HEK293 (cell line): ENCODE results near the gene RNASEH2A.

Source experiments
- CTCF ChIA-PET: fragments of 350-600 bp; formaldehyde crosslinking; extraction: SDS; loops from one replicate; lab custom pipeline; 2021; ENCODE audit warnings: antibody characterized with exemption; lab: Yijun Ruan, JAX
- POLR2A ChIA-PET: fragments of 300-600 bp; formaldehyde crosslinking; extraction: SDS; loops from one replicate; lab custom pipeline; 2020; ENCODE audit warnings: antibody characterized with exemption, inconsistent platforms; lab: Yijun Ruan, JAX
- H3K27ac ChIP-seq: fragments of 200-500 bp; sonication (Bioruptor generic); 2 replicates; pipeline ENCODE4 v1.5.1; 2014; ENCODE audit warnings: low read depth, low read length, control low read depth, inconsistent platforms; ENCODE audit errors: extremely low read depth
- H3K36me3 ChIP-seq, 2 experiments: fragments of 200-500 bp in 1 of 2; sonication (Bioruptor generic) in 1 of 2; 1 replicate in 1 of 2; 2 replicates in 1 of 2; pipeline ENCODE4 v1.5.1; 2014 to 2017; ENCODE audit warnings: inconsistent platforms in 2 of 2, low read length in 2 of 2; ENCODE audit not compliant: control insufficient read depth in 2 of 2, insufficient read depth in 1 of 2
- H3K4me1 ChIP-seq: fragments of 200-500 bp; sonication (Bioruptor generic); 2 replicates; pipeline ENCODE4 v1.5.1; 2014; ENCODE audit warnings: mild to moderate bottlenecking, low read length, inconsistent platforms; ENCODE audit not compliant: control insufficient read depth, insufficient read depth
- H3K4me3 ChIP-seq: 2 replicates; pipeline ENCODE4 v1.5.1; 2011; ENCODE audit warnings: low read depth, mild to moderate bottlenecking, control low read depth, low read length, moderate library complexity
- H3K9me3 ChIP-seq: fragments of 200-500 bp; sonication (Bioruptor generic); 2 replicates; pipeline ENCODE4 v1.5.1; 2014; ENCODE audit warnings: low read depth, low read length, inconsistent platforms; ENCODE audit not compliant: control insufficient read depth, insufficient read depth
- EGR2 ChIP-seq: fragments of 450-650 bp; formaldehyde crosslinking; IDR thresholded peaks from 2 replicates; pipeline ENCODE4 v1.5.1; 2016; ENCODE audit warnings: low read depth, missing biosample characterization, missing genetic modification characterization
- HIC1 ChIP-seq: fragments of 450-650 bp; formaldehyde crosslinking; IDR thresholded peaks from 2 replicates; pipeline ENCODE4 v1.5.1; 2016; ENCODE audit warnings: missing biosample characterization, missing genetic modification characterization
- SP2 ChIP-seq: fragments of 450-650 bp; formaldehyde crosslinking; IDR thresholded peaks from 2 replicates; pipeline ENCODE4 v1.5.1; 2016; ENCODE audit warnings: missing biosample characterization, missing genetic modification characterization
- ZBTB11 ChIP-seq: fragments of 450-650 bp; formaldehyde crosslinking; conservative IDR thresholded peaks from 2 replicates; pipeline ENCODE4 v1.5.1; 2016; ENCODE audit warnings: low read depth, missing biosample characterization, missing genetic modification characterization
- ZFHX2 ChIP-seq: fragments of 450-650 bp; formaldehyde crosslinking; conservative IDR thresholded peaks from 2 replicates; pipeline ENCODE4 v1.5.1; 2016; ENCODE audit warnings: missing biosample characterization, missing genetic modification characterization
- ZNF114 ChIP-seq: fragments of 450-650 bp; formaldehyde crosslinking; IDR thresholded peaks from 2 replicates; pipeline ENCODE4 v1.5.0; 2017; ENCODE audit warnings: missing biosample characterization, missing genetic modification characterization
- ZNF214 ChIP-seq: fragments of 450-650 bp; formaldehyde crosslinking; IDR thresholded peaks from 2 replicates; pipeline ENCODE4 v1.5.1; 2017; ENCODE audit warnings: missing biosample characterization, mild to moderate bottlenecking, missing genetic modification characterization, borderline replicate concordance
- ZNF324 ChIP-seq: fragments of 450-650 bp; formaldehyde crosslinking; IDR thresholded peaks from 2 replicates; pipeline ENCODE4 v1.5.1; 2016; ENCODE audit warnings: missing biosample characterization, missing genetic modification characterization
- ZNF335 ChIP-seq: fragments of 450-650 bp; formaldehyde crosslinking; conservative IDR thresholded peaks from 2 replicates; pipeline ENCODE4 v1.5.1; 2016; ENCODE audit warnings: missing biosample characterization, missing genetic modification characterization
- ZNF391 ChIP-seq: fragments of 450-650 bp; formaldehyde crosslinking; IDR thresholded peaks from 2 replicates; pipeline ENCODE4 v1.5.1; 2016; ENCODE audit warnings: low read depth, missing biosample characterization, missing genetic modification characterization, borderline replicate concordance
- ZNF510 ChIP-seq: fragments of 450-650 bp; formaldehyde crosslinking; IDR thresholded peaks from 2 replicates; pipeline ENCODE4 v1.5.1; 2018; ENCODE audit warnings: mild to moderate bottlenecking, missing genetic modification characterization, missing biosample characterization; ENCODE audit not compliant: insufficient replicate concordance
- ZNF514 ChIP-seq: fragments of 450-650 bp; formaldehyde crosslinking; IDR thresholded peaks from 2 replicates; pipeline ENCODE4 v1.5.1; 2016; ENCODE audit warnings: missing biosample characterization, missing genetic modification characterization
- ZNF518A ChIP-seq: fragments of 450-650 bp; formaldehyde crosslinking; conservative IDR thresholded peaks from 2 replicates; pipeline ENCODE4 v1.5.1; 2016; ENCODE audit warnings: low read depth, missing biosample characterization, missing genetic modification characterization
- ZNF521 ChIP-seq: fragments of 450-650 bp; formaldehyde crosslinking; IDR thresholded peaks from 2 replicates; pipeline ENCODE4 v1.5.1; 2017; ENCODE audit warnings: missing biosample characterization, mild to moderate bottlenecking, missing genetic modification characterization
- ZNF530 ChIP-seq: fragments of 450-650 bp; formaldehyde crosslinking; IDR thresholded peaks from 2 replicates; pipeline ENCODE4 v1.5.1; 2016; ENCODE audit warnings: low read depth, missing biosample characterization, missing genetic modification characterization
- ZNF600 ChIP-seq: fragments of 450-650 bp; formaldehyde crosslinking; IDR thresholded peaks from 2 replicates; pipeline ENCODE4 v1.5.1; 2016; ENCODE audit warnings: missing biosample characterization, missing genetic modification characterization
- ZNF629 ChIP-seq: fragments of 450-650 bp; formaldehyde crosslinking; IDR thresholded peaks from 2 replicates; pipeline ENCODE4 v1.5.1; 2017; ENCODE audit warnings: missing biosample characterization, missing genetic modification characterization
- ZNF664 ChIP-seq: fragments of 450-650 bp; formaldehyde crosslinking; IDR thresholded peaks from 2 replicates; pipeline ENCODE4 v1.5.1; 2016; ENCODE audit warnings: missing biosample characterization, missing genetic modification characterization
- ZNF837 ChIP-seq: fragments of 450-650 bp; formaldehyde crosslinking; IDR thresholded peaks from 2 replicates; pipeline ENCODE4 v1.5.1; 2016; ENCODE audit warnings: missing biosample characterization, missing genetic modification characterization

RNASEH2A gene

GRCh38 chr19:12834976-12835757 is 28.8 kb downstream of the RNASEH2A start:
- Histone ChIP-seq H3K9me3 (no peaks in the 10 kb centered on the region), H3K36me3 (no peaks in the 10 kb centered on the region), H3K27ac (no peak overlapping the region), H3K4me3 (no peak overlapping the region), H3K4me1 (0 out of 2 replicates have a peak, but pooled peaks cover 2% of the 10 kb centered on the region)
- ChIA-PET CTCF (interaction anchor here (1.1 to 1.9 kb wide), 4 partner anchors 10 to 78 kb away, joined by 3 to 15 read pairs (median 4); no protein-coding TSS in a partner anchor), POLR2A (interaction anchor here (1.4 to 1.5 kb wide), 2 partner anchors 29 to 46 kb away, joined by 3 to 6 read pairs; partner anchors contain the start of genes DNASE2 and RNASEH2A)
- TF ChIP-seq SP2 (tag by site-specific recombination) (peak; percentile 78), ZNF324 (tag by site-specific recombination) (no peak), ZNF510 (no peak), EGR2 (tag by site-specific recombination) (peak; percentile 60), ZNF514 (tag by site-specific recombination) (no peak), ZNF518A (tag by site-specific recombination) (no peak), ZFHX2 (tag by site-specific recombination) (peak; percentile 62), ZNF335 (tag by site-specific recombination) (0 out of 2 replicates have a peak, but pooled peaks have one; percentile 4)

- ChIA-PET POLR2A (no interaction called here), CTCF (interaction anchor here (0.9 to 1.9 kb wide), 7 partner anchors 9 to 49 kb away, joined by 3 to 12 read pairs (median 4); no protein-coding TSS in a partner anchor)
- H3K27ac ChIP-seq, result no peak overlapping the region
- no peak overlapping the region for H3K4me3 ChIP-seq
- no peaks in the 10 kb centered on the region for H3K9me3 ChIP-seq
- 0 out of 2 replicates have a peak, but pooled peaks cover 2% of the 10 kb centered on the region for H3K4me1 ChIP-seq
- peak; percentile 98 for TF ChIP-seq ZNF664 (tag by site-specific recombination)
- peak; percentile 40 for TF ChIP-seq ZNF335 (tag by site-specific recombination)
- TF ChIP-seq ZNF391 (tag by site-specific recombination), result 0 out of 2 replicates have a peak, but pooled peaks have one; percentile 1
- TF ChIP-seq SP2 (tag by site-specific recombination), result no peak
- no peaks in the 10 kb centered on the region for H3K36me3 ChIP-seq
Measured at GRCh38 chr19:12836529-12836863, 30.1 kb downstream of the RNASEH2A start.

- Histone ChIP-seq H3K27ac (no peak overlapping the region), H3K4me3 (no peak overlapping the region), H3K36me3 (no peaks in the 10 kb centered on the region), H3K9me3 (no peaks in the 10 kb centered on the region), H3K4me1 (0 out of 2 replicates have a peak, but pooled peaks cover 2% of the 10 kb centered on the region)
- CTCF ChIA-PET, result interaction anchor here (0.6 to 1.9 kb wide), 15 partner anchors 10 to 1819 kb away, joined by 3 to 12 read pairs (median 4); partner anchors contain the start of genes THSD8 and ZNF20
- POLR2A ChIA-PET, result no interaction called here
- TF ChIP-seq ZNF837 (tag by site-specific recombination), result no peak
- TF ChIP-seq ZNF629 (tag by site-specific recombination), result 0 out of 2 replicates have a peak, but pooled peaks have one; percentile 11
- TF ChIP-seq ZNF521 (tag by site-specific recombination), result no peak
- TF ChIP-seq HIC1 (tag by site-specific recombination), result no peak
- TF ChIP-seq ZNF600 (tag by site-specific recombination), result no peak
- TF ChIP-seq ZNF214 (tag by site-specific recombination), result no peak
- TF ChIP-seq ZNF114 (tag by site-specific recombination), result no peak
- TF ChIP-seq ZNF530 (tag by site-specific recombination), result no peak
- TF ChIP-seq ZBTB11 (tag by site-specific recombination), result no peak
Measured at GRCh38 chr19:12837225-12837624, 30.8 kb downstream of the RNASEH2A start.
